Type B pancreatic cell (in vitro differentiated cells): ENCODE results near the gene KIF3B. TPM values are rescaled to one million over a fixed set of nuclear protein-coding genes. Genes with fewer than 3 reads are reported as not detected.
A peak's percentile ranks its signal among the peaks of the same experiment; 100 is the strongest.
"Not testable (repeated sequence)": the region's sequence is repeated elsewhere in the genome, so short reads cannot be mapped to it uniquely, and the experiment has no call there.

Experiments used
- DNase-seq: peaks from one replicate; pipeline ENCODE4 v3.0.0; 2021; ENCODE audit warnings: mixed read lengths; ENCODE audit not compliant: unreplicated experiment; ENCODE audit errors: extremely low spot score
- H3K27ac Mint-ChIP-seq: 2 replicates; pipeline ENCODE4 v1.8.0; 2021; ENCODE audit warnings: mild to moderate bottlenecking, mixed read lengths
- H3K27me3 Mint-ChIP-seq: 2 replicates; pipeline ENCODE4 v1.8.0; 2021; ENCODE audit warnings: mixed read lengths
- H3K36me3 Mint-ChIP-seq: 2 replicates; pipeline ENCODE4 v1.8.0; 2021; ENCODE audit warnings: mixed read lengths
- H3K4me1 Mint-ChIP-seq: one replicate; pipeline ENCODE4 v1.8.0; 2021; ENCODE audit warnings: mixed read lengths; ENCODE audit not compliant: unreplicated experiment
- H3K4me3 Mint-ChIP-seq: 2 replicates; pipeline ENCODE4 v1.8.0; 2021; ENCODE audit warnings: mild to moderate bottlenecking, mixed read lengths
- H3K9me3 Mint-ChIP-seq: 2 replicates; pipeline ENCODE4 v1.8.0; 2021; ENCODE audit warnings: mixed read lengths
- total RNA-seq: library from RNA; stranded (reverse); gene quantifications from 2 replicates; pipeline ENCODE4 v1.2.1, GENCODE V29; 2021; ENCODE audit warnings: low replicate concordance
- TF ChIP-seq, protein P1 (sequence below): fragments of 200-600 bp; sonication (generic); conservative IDR thresholded peaks from 2 replicates; pipeline ENCODE4 v1.5.0; 2021; ENCODE audit warnings: antibody characterized with exemption, mild to moderate bottlenecking

Gene KIF3B
- total RNA-seq, 1 donor from 2014 or later: 41.2 TPM

DNA sequence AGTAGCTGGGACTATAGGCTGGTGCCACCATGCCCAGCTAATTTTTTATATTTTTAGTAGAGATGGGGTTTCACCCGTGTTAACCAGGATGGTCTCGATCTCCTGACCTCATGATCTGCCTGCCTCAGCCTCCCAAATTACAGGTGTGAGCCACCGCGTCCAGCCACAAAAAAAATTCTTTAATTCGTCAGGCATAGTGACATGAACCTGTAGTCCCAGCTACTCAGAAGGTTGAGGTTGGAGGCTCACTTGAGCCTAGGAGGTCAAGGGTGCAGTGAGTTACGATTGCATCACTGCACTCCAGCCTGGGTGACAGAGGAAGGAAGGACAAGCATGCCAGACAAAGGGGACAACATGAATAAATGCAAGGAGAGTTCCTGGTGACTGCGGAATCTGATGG, 61.2 kb downstream of the KIF3B start:
- peaks cover 17% of the 10 kb centered on the region for H3K4me1 Mint-ChIP-seq
- TF ChIP-seq, protein P1, sequence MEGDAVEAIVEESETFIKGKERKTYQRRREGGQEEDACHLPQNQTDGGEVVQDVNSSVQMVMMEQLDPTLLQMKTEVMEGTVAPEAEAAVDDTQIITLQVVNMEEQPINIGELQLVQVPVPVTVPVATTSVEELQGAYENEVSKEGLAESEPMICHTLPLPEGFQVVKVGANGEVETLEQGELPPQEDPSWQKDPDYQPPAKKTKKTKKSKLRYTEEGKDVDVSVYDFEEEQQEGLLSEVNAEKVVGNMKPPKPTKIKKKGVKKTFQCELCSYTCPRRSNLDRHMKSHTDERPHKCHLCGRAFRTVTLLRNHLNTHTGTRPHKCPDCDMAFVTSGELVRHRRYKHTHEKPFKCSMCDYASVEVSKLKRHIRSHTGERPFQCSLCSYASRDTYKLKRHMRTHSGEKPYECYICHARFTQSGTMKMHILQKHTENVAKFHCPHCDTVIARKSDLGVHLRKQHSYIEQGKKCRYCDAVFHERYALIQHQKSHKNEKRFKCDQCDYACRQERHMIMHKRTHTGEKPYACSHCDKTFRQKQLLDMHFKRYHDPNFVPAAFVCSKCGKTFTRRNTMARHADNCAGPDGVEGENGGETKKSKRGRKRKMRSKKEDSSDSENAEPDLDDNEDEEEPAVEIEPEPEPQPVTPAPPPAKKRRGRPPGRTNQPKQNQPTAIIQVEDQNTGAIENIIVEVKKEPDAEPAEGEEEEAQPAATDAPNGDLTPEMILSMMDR: no peak
- no peak overlapping the region for H3K27ac Mint-ChIP-seq
- no peaks in the 10 kb centered on the region for H3K9me3 Mint-ChIP-seq
- DNase-seq: no peak
- H3K4me3 Mint-ChIP-seq: no peak overlapping the region
- H3K36me3 Mint-ChIP-seq: peaks cover 4% of the 10 kb centered on the region
- no peaks in the 10 kb centered on the region for H3K27me3 Mint-ChIP-seq

DNA sequence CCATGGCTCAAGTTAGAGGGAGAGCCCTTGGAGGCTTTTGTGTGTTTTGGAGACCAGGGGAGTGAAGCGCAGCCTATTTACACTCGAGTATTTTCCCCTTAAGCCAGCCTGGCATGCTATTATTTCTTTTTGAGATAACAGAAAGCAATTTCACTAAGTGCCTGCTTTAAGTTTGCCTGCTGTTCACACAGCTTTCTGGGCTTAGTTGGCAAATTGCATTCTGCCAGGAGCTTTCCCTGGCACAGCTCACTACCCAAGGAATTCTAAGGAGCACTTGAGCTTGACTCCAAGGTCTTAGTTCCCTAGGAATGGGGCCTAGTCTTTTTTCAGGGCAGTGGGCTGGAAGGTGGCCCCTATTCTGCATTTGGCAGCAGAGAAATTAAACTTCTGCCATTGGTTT, 61.7 kb downstream of the KIF3B start:
- no peak overlapping the region for H3K27ac Mint-ChIP-seq
- no peaks in the 10 kb centered on the region for H3K27me3 Mint-ChIP-seq
- no peaks in the 10 kb centered on the region for H3K9me3 Mint-ChIP-seq
- DNase-seq: no peak
- H3K36me3 Mint-ChIP-seq: peaks cover 4% of the 10 kb centered on the region
- no peak overlapping the region for H3K4me3 Mint-ChIP-seq
- TF ChIP-seq, protein P1: no peak
- H3K4me1 Mint-ChIP-seq: peaks cover 17% of the 10 kb centered on the region

DNA sequence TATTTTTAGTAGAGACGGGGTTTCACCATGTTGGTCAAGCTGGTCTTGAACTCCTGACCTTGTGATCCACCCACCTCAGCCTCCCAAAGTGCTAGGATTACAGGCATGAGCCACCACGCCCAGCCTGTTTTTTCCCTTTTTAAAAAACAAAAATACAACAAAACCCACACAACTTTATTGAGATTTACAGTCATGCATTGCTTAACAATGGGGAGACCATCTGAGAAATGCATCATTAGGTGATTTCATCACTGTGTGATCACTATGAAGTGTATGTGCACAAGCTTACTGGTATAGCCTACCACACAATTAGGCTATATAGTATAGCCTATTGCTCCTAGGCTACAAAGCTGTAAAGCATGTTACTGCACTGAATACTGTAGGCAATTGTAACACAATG, 63.6 kb downstream of the KIF3B start:
- H3K4me1 Mint-ChIP-seq: peaks cover 25% of the 10 kb centered on the region
- not testable (repeated sequence) for H3K4me3 Mint-ChIP-seq, H3K27me3 Mint-ChIP-seq, DNase-seq, H3K36me3 Mint-ChIP-seq, H3K9me3 Mint-ChIP-seq, H3K27ac Mint-ChIP-seq

DNA sequence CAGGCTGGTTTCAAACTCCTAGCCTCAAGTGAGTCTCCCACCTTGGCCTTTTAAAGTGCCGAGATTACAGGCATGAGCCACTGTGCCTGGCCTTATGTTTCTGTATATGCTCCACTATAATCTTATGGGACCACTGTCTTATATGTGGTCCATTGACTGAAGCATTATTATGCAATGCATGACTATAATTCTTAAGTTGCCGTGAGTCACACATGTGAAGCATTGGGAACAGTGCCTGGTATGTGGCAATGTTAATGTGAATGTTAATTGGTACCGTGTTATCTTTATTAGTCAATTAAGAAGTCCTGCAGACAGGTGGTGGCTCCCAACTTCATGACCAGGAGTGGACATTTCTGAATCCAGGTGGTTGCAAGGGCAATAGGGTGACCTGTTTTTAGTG, 66.0 kb downstream of the KIF3B start:
- Mint-ChIP-seq H3K36me3 (no peaks in the 10 kb centered on the region), H3K4me3 (no peak overlapping the region), H3K27ac (no peak overlapping the region), H3K27me3 (no peaks in the 10 kb centered on the region), H3K9me3 (no peaks in the 10 kb centered on the region), H3K4me1 (peaks cover 25% of the 10 kb centered on the region)
- TF ChIP-seq, protein P1: no peak
- DNase-seq: no peak

DNA sequence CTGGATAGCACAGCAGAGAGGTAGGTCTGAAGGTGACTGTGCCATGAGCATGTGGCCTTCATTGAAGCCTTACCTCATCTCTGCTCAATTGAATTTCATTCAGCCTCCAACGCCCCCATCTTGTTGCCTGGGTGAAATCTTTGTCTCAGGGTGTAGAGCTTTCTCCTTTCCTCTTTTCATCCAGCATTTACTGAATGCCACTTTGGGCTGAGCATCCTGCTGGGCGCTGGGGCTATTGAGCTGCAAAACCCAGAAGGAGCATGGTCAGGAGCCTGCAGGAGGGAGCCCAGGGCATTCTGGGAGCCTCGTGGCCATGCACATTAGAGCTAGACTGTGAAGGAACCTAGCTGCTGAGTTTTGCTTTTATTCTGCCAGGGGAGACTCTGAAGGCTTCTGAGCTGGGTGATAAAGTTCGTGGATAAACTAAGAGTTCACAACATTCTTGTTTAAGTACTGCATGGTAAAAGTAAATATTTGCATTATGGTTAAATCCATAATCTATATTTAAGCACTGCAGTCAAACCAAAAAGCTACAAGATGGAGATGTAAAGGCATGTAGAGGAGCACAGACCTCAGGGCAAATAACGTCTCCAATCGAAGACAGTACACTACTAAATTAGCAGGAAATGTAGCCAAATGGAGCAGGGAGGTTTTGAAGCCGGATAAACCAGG, 67.5 kb downstream of the KIF3B start:
- Mint-ChIP-seq H3K36me3 (no peaks in the 10 kb centered on the region), H3K9me3 (no peaks in the 10 kb centered on the region), H3K4me1 (peaks cover 21% of the 10 kb centered on the region), H3K4me3 (no peak overlapping the region), H3K27me3 (no peaks in the 10 kb centered on the region), H3K27ac (peak overlapping the region; percentile 9)
- TF ChIP-seq, protein P1: no peak
- DNase-seq: no peak

DNA sequence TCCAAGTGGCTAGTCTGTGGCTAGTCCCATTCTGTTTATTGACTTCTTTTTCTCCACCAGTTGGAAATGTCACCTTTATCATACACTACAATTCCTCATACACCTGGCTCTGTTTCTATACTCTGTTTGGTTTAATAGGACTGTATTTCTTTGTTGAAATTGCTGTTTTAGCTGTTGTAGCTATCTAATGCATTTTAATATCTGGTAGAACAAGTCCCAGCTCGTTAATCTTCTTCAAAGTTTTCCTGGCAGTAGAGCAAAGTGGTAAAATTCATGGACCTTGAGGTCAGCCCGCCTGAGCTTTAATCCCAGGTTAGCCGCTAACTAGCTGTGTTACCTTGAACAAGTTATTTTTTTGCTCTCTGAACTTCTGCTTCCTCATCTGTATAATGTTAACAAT, 70.8 kb downstream of the KIF3B start:
- no peak for DNase-seq
- H3K4me1 Mint-ChIP-seq: peaks cover 14% of the 10 kb centered on the region
- no peak overlapping the region for H3K4me3 Mint-ChIP-seq
- H3K9me3 Mint-ChIP-seq: no peaks in the 10 kb centered on the region
- TF ChIP-seq, protein P1: no peak
- no peaks in the 10 kb centered on the region for H3K36me3 Mint-ChIP-seq
- H3K27ac Mint-ChIP-seq: no peak overlapping the region
- H3K27me3 Mint-ChIP-seq: no peaks in the 10 kb centered on the region
